Activated CD4-positive, alpha-beta T cell treated with anti-CD3 and anti-CD28 coated beads, Interleukin-2, amount 10 ng/mL, durations not matched to agents 24 days and 14 days (primary cell): ENCODE results near the gene CYP11A1. TPM values are rescaled to one million over a fixed set of nuclear protein-coding genes. Genes with fewer than 3 reads are reported as not detected.

Experiments
- DNase-seq: peaks from one replicate; pipeline ENCODE4 v3.0.0; 2022
- H3K27ac Mint-ChIP-seq: one replicate; pipeline ENCODE4 v1.8.0; 2022; ENCODE audit warnings: mild to moderate bottlenecking, mixed read lengths
- H3K27me3 Mint-ChIP-seq: one replicate; pipeline ENCODE4 v1.8.0; 2022; ENCODE audit warnings: mixed read lengths
- H3K36me3 Mint-ChIP-seq: one replicate; pipeline ENCODE4 v1.8.0; 2022; ENCODE audit warnings: low read depth, mild to moderate bottlenecking, mixed read lengths
- H3K4me1 Mint-ChIP-seq: one replicate; pipeline ENCODE4 v1.8.0; 2021; ENCODE audit warnings: mixed read lengths
- H3K4me3 Mint-ChIP-seq: one replicate; pipeline ENCODE4 v1.8.0; 2022; ENCODE audit warnings: mild to moderate bottlenecking, moderate library complexity, mixed read lengths
- H3K9me3 Mint-ChIP-seq: one replicate; pipeline ENCODE4 v1.8.0; 2021; ENCODE audit warnings: mixed read lengths
- intact Hi-C: fragments of 100-400 bp; cut with micrococcal nuclease; formaldehyde crosslinking; loops from one replicate; pipeline ENCODE4 v1.15.1; 2023
- total RNA-seq: library from RNA; stranded (reverse); gene quantifications from 2 replicates; pipeline ENCODE4 v1.2.3, GENCODE V29; 2022

CYP11A1 gene
- total RNA-seq, 1 donor from 2014 or later: not detected

- DNase-seq: no peak
- intact Hi-C loops: no loop called here
- no peak overlapping the region for H3K4me3 Mint-ChIP-seq
- H3K9me3 Mint-ChIP-seq: no peaks in the 10 kb centered on the region
- peak overlapping the region; percentile 0 for H3K27ac Mint-ChIP-seq
- H3K36me3 Mint-ChIP-seq: peaks cover 36% of the 10 kb centered on the region
- H3K27me3 Mint-ChIP-seq: no peaks in the 10 kb centered on the region
- peaks cover 40% of the 10 kb centered on the region for H3K4me1 Mint-ChIP-seq
Observed at GRCh38 chr15:74406517-74406916, 39.1 kb upstream of the CYP11A1 start.

GRCh38 chr15:74405823-74406222, 38.4 kb upstream of the CYP11A1 start:
- Mint-ChIP-seq H3K9me3 (no peaks in the 10 kb centered on the region), H3K36me3 (peaks cover 32% of the 10 kb centered on the region), H3K27me3 (no peaks in the 10 kb centered on the region), H3K27ac (peak overlapping the region; percentile 12), H3K4me3 (no peak overlapping the region), H3K4me1 (peaks cover 47% of the 10 kb centered on the region)
- intact Hi-C loops: no loop called here
- no peak for DNase-seq

- peak overlapping the region; percentile 79 for H3K27ac Mint-ChIP-seq
- H3K36me3 Mint-ChIP-seq: peaks cover 25% of the 10 kb centered on the region
- no peak for DNase-seq
- peak overlapping the region; percentile 20 for H3K4me3 Mint-ChIP-seq
- peaks cover 63% of the 10 kb centered on the region for H3K4me1 Mint-ChIP-seq
- intact Hi-C loops: loop anchor here (1.0 to 5.0 kb wide), 4 partner anchors 20 to 383 kb away; no protein-coding TSS in a partner anchor
- H3K27me3 Mint-ChIP-seq: no peaks in the 10 kb centered on the region
- no peaks in the 10 kb centered on the region for H3K9me3 Mint-ChIP-seq
Observed at GRCh38 chr15:74403991-74404563, 36.6 kb upstream of the CYP11A1 start.

GRCh38 chr15:74403588-74403919, 36.1 kb upstream of the CYP11A1 start:
- intact Hi-C loops: loop anchor here (1.0 to 5.0 kb wide), 4 partner anchors 19 to 384 kb away; no protein-coding TSS in a partner anchor
- DNase-seq: no peak
- Mint-ChIP-seq H3K4me3 (peak overlapping the region; percentile 20), H3K36me3 (peaks cover 21% of the 10 kb centered on the region), H3K27me3 (no peaks in the 10 kb centered on the region), H3K9me3 (no peaks in the 10 kb centered on the region), H3K27ac (peak overlapping the region; percentile 79), H3K4me1 (peaks cover 65% of the 10 kb centered on the region)

- Mint-ChIP-seq H3K4me1 (peaks cover 67% of the 10 kb centered on the region), H3K4me3 (peak overlapping the region; percentile 20), H3K36me3 (peaks cover 16% of the 10 kb centered on the region), H3K9me3 (no peaks in the 10 kb centered on the region), H3K27me3 (no peaks in the 10 kb centered on the region), H3K27ac (peak overlapping the region; percentile 79)
- peak; percentile 91 for DNase-seq
- intact Hi-C loops: loop anchor here (1.0 to 5.0 kb wide), 4 partner anchors 19 to 384 kb away; no protein-coding TSS in a partner anchor
Observed at GRCh38 chr15:74402873-74403587, 35.6 kb upstream of the CYP11A1 start.

GRCh38 chr15:74402337-74402841, 34.9 kb upstream of the CYP11A1 start:
- Mint-ChIP-seq H3K9me3 (no peaks in the 10 kb centered on the region), H3K36me3 (peaks cover 16% of the 10 kb centered on the region), H3K4me3 (peak overlapping the region; percentile 20), H3K27me3 (no peaks in the 10 kb centered on the region), H3K4me1 (peaks cover 74% of the 10 kb centered on the region), H3K27ac (peak overlapping the region; percentile 79)
- intact Hi-C loops: loop anchor here (2.0 to 5.0 kb wide), 2 partner anchors 144 to 385 kb away; no protein-coding TSS in a partner anchor
- no peak for DNase-seq

GRCh38 chr15:74400915-74401757, 33.7 kb upstream of the CYP11A1 start:
- peaks cover 81% of the 10 kb centered on the region for H3K4me1 Mint-ChIP-seq
- H3K36me3 Mint-ChIP-seq: peaks cover 19% of the 10 kb centered on the region
- H3K4me3 Mint-ChIP-seq: peak overlapping the region; percentile 69
- peak; percentile 75 for DNase-seq
- no peaks in the 10 kb centered on the region for H3K9me3 Mint-ChIP-seq
- peak overlapping the region; percentile 79 for H3K27ac Mint-ChIP-seq
- intact Hi-C loops: loop anchor here (1.0 to 5.0 kb wide), 2 partner anchors 32 to 386 kb away; partner anchors contain the start of gene SEMA7A
- H3K27me3 Mint-ChIP-seq: no peaks in the 10 kb centered on the region

- Mint-ChIP-seq H3K27ac (peak overlapping the region; percentile 79), H3K4me1 (peaks cover 88% of the 10 kb centered on the region), H3K36me3 (peaks cover 13% of the 10 kb centered on the region), H3K4me3 (peak overlapping the region; percentile 69), H3K27me3 (no peaks in the 10 kb centered on the region), H3K9me3 (no peaks in the 10 kb centered on the region)
- peak; percentile 75 for DNase-seq
- intact Hi-C loops: loop anchor here (1.0 to 5.0 kb wide), 2 partner anchors 33 to 387 kb away; partner anchors contain the start of gene SEMA7A
Observed at GRCh38 chr15:74400313-74400860, 32.9 kb upstream of the CYP11A1 start.

- Mint-ChIP-seq H3K27ac (peak overlapping the region; percentile 79), H3K9me3 (no peaks in the 10 kb centered on the region), H3K4me1 (peaks cover 95% of the 10 kb centered on the region), H3K27me3 (no peaks in the 10 kb centered on the region), H3K4me3 (peak overlapping the region; percentile 69), H3K36me3 (peaks cover 13% of the 10 kb centered on the region)
- peak; percentile 82 for DNase-seq
- intact Hi-C loops: loop anchor here (1.0 to 5.0 kb wide), 2 partner anchors 34 to 388 kb away; partner anchors contain the start of gene SEMA7A
Observed at GRCh38 chr15:74399511-74400312, 32.3 kb upstream of the CYP11A1 start.

GRCh38 chr15:74399100-74399499, 31.7 kb upstream of the CYP11A1 start:
- DNase-seq: no peak
- Mint-ChIP-seq H3K27ac (peak overlapping the region; percentile 97), H3K4me3 (no peak overlapping the region), H3K27me3 (no peaks in the 10 kb centered on the region), H3K36me3 (peaks cover 7% of the 10 kb centered on the region), H3K9me3 (no peaks in the 10 kb centered on the region), H3K4me1 (peaks cover 95% of the 10 kb centered on the region)
- intact Hi-C loops: no loop called here

- Mint-ChIP-seq H3K4me1 (peaks cover 90% of the 10 kb centered on the region), H3K27me3 (no peaks in the 10 kb centered on the region), H3K27ac (peak overlapping the region; percentile 97), H3K4me3 (peak overlapping the region; percentile 66), H3K36me3 (peaks cover 5% of the 10 kb centered on the region), H3K9me3 (no peaks in the 10 kb centered on the region)
- DNase-seq: no peak
- intact Hi-C loops: no loop called here
Observed at GRCh38 chr15:74398183-74398582, 30.7 kb upstream of the CYP11A1 start.

GRCh38 chr15:74397239-74398068, 30.0 kb upstream of the CYP11A1 start:
- Mint-ChIP-seq H3K27me3 (no peaks in the 10 kb centered on the region), H3K36me3 (peaks cover 6% of the 10 kb centered on the region), H3K4me1 (peaks cover 90% of the 10 kb centered on the region), H3K4me3 (peak overlapping the region; percentile 66), H3K27ac (peak overlapping the region; percentile 97), H3K9me3 (no peaks in the 10 kb centered on the region)
- no peak for DNase-seq
- intact Hi-C loops: loop anchor here (2.0 kb wide), 1 partner anchor 63 kb away; the partner anchor contains the start of gene UBL7
